GM13977 (cell line): ENCODE measurements around the gene NPEPPS.
"Not testable (repeated sequence)": the region's sequence is repeated elsewhere in the genome, so short reads cannot be mapped to it uniquely, and the experiment has no call there.

Experiments used
- DNase-seq: peaks from one replicate; pipeline ENCODE4 v3.0.0; 2012; ENCODE audit warnings: low spot score
- in situ Hi-C: fragments of 300-500 bp; cut with MboI; formaldehyde crosslinking; loops from one replicate; pipeline ENCODE4 v1.12.0; 2022; ENCODE audit warnings: low sequenced_read_pairs, low pct_unique_long_range_greater_than_20kb, mixed read lengths, inconsistent platforms; ENCODE audit not compliant: unreplicated experiment

The NPEPPS gene, protein sequence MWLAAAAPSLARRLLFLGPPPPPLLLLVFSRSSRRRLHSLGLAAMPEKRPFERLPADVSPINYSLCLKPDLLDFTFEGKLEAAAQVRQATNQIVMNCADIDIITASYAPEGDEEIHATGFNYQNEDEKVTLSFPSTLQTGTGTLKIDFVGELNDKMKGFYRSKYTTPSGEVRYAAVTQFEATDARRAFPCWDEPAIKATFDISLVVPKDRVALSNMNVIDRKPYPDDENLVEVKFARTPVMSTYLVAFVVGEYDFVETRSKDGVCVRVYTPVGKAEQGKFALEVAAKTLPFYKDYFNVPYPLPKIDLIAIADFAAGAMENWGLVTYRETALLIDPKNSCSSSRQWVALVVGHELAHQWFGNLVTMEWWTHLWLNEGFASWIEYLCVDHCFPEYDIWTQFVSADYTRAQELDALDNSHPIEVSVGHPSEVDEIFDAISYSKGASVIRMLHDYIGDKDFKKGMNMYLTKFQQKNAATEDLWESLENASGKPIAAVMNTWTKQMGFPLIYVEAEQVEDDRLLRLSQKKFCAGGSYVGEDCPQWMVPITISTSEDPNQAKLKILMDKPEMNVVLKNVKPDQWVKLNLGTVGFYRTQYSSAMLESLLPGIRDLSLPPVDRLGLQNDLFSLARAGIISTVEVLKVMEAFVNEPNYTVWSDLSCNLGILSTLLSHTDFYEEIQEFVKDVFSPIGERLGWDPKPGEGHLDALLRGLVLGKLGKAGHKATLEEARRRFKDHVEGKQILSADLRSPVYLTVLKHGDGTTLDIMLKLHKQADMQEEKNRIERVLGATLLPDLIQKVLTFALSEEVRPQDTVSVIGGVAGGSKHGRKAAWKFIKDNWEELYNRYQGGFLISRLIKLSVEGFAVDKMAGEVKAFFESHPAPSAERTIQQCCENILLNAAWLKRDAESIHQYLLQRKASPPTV

GRCh38 chr17:47530557-47531232, at the start of gene NPEPPS:
NPEPPS (plus strand) TSS chr17:47531108; CDS start chr17:47531301, 193 bp downstream.
- DNase-seq = peak; percentile 88
- in situ Hi-C loops = not testable (repeated sequence)

GRCh38 chr17:47491841-47492212, 39.1 kb upstream of the NPEPPS start:
- in situ Hi-C loops, DNase-seq: not testable (repeated sequence)

GRCh38 chr17:47499074-47499473, 31.8 kb upstream of the NPEPPS start:
- DNase-seq, in situ Hi-C loops: not testable (repeated sequence)

GRCh38 chr17:47499494-47499893, 31.4 kb upstream of the NPEPPS start:
- in situ Hi-C loops, DNase-seq: not testable (repeated sequence)

- in situ Hi-C loops = loop anchor here (10.0 kb wide), 1 partner anchor 114 kb away; no protein-coding TSS in a partner anchor
- DNase-seq = peak; percentile 3
These were observed 30.3 kb upstream of the NPEPPS start for GRCh38 chr17:47500620-47501019.

DNA sequence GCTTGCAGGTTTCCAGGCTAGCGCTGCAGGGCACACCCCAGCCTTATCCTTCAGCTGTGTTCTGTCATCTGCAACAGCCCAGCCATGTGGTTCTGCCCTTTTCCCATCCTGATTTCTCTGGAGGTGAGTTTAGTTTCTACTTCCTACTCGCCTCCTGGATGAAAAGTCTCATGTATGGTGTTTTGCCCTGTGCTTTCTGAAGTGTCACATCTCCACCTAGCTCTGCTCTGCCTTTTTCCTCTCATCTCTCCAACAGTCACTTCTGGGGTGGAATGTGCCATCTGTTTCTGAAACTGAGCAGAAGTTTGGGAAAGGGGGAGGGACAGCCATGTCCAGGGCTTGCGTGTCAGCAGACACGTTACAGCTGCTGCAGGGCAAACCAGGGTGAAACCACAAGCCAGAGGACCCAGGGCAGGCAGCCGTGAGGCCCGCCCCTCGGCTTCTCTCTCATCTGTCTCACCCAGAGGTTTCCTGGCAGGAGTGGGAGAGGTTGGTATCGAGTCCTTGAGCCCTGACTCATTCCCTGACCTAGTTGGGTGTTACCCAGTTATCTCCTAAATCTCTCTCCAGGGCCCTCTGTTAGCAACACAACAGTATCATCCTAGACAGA, 28.7 kb upstream of the NPEPPS start:
- DNase-seq = peak; percentile 1
- in situ Hi-C loops = loop anchor here (10.0 kb wide), 1 partner anchor 113 kb away; no protein-coding TSS in a partner anchor

- in situ Hi-C loops = loop anchor here (10.0 kb wide), 1 partner anchor 112 kb away; no protein-coding TSS in a partner anchor
- DNase-seq = not testable (repeated sequence)
These were observed 28.0 kb upstream of the NPEPPS start for GRCh38 chr17:47502776-47503455.

DNA sequence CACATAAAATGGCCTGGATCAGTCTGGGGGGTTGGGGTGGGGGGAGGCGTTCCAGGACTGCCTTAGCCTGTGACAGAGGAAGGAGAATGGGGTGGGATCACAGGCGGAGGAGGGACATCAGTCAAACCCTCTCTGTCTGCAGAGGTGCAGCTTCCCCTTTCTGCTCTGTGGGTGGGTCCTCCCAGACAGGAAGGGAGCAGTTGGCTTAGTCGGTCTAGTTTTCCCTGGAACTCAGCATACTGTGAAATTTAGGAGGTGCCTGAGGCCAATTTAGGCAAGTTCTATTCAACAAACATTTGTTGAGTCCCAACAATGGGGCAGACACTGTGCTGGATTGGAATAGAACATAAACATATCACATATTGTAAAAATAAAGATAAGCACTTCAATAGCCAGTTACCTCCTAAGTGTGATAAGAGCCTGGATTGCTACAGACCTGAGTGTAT, 19.2 kb upstream of the NPEPPS start:
- peak; percentile 2 for DNase-seq
- in situ Hi-C loops = not testable (repeated sequence)

- in situ Hi-C loops = not testable (repeated sequence)
These were observed 17.6 kb upstream of the NPEPPS start for GRCh38 chr17:47513301-47513700.

DNA sequence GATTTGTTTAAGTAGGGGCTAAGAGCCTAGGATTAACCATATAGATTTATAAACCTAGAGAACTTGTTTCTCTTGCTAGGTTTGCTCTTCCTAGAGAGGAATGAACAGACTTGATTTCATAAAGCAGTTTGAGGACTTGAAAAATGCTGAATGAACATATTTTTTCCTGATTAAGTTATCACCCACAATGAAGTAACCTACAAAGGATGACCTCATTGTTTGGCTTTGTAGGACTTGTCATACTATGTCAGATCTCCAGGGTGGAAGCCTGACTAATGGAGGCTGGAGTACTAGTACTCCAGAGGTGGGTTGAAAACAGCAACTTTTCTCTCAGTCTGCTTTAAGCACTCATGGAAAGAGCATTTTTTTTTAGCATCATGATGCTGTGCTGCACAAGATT, 12.0 kb upstream of the NPEPPS start:
- in situ Hi-C loops, DNase-seq: not testable (repeated sequence)

More at GRCh38 chr17:47513301-47513700, 17.6 kb upstream of the NPEPPS start:
- not testable (repeated sequence) for DNase-seq

GRCh38 chr17:47519365-47519764, 11.5 kb upstream of the NPEPPS start:
- DNase-seq, in situ Hi-C loops: not testable (repeated sequence)

- DNase-seq, in situ Hi-C loops: not testable (repeated sequence)
These were observed 10.6 kb upstream of the NPEPPS start for GRCh38 chr17:47520279-47520678.

DNA sequence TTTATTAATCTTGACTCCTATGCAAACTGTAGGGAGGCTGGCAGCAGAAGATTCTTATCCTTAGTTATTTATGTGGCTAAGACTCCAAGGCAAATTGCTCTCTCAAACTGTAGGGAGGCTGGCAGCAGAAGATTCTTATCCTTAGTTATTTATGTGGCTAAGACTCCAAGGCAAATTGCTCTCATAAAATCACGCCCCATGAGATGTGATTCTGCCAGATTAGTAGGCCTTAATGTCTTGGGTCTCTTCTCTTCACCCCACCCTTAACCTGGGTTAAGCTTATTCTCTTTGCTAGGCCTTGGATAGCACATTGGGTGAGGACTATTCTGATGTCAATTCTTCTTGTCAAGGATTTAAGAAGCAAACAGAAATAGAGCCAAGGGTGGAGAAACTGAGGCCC, 9.5 kb upstream of the NPEPPS start:
- in situ Hi-C loops, DNase-seq: not testable (repeated sequence)

GRCh38 chr17:47522341-47522740, 8.6 kb upstream of the NPEPPS start:
- DNase-seq, in situ Hi-C loops: not testable (repeated sequence)

GRCh38 chr17:47531233-47531820, 419 bp downstream of the NPEPPS start:
- peak; percentile 24 for DNase-seq
- in situ Hi-C loops = not testable (repeated sequence)

DNA sequence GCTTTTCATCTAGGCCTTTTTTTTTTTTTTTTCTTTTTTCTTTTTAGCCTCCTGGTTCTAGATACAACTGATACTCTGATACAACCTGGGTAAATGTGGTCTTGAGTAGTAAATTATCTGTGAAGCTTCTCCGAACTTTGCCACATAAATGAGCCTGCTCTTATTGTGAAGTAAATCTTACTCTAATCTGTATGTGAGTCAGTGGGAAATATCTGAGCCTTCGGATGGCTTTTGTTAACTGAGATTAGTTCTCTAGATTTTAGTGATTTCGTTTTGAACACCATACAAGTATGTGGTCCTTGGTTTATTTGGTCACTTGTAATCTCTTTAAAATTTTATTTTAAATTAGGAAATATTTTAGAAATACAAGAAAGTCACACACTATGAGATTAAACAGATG, 8.2 kb downstream of the NPEPPS start:
- DNase-seq, in situ Hi-C loops: not testable (repeated sequence)
